Activated naive CD4-positive, alpha-beta T cell treated with anti-CD3 and anti-CD28 coated beads, Interleukin-2, amount 10 ng/mL, durations not matched to agents 7 days and 5 days (primary cell): ENCODE measurements around the gene ABCA13.
A peak's percentile ranks its signal among the peaks of the same experiment; 100 is the strongest.
"Not testable (repeated sequence)": the region's sequence is repeated elsewhere in the genome, so short reads cannot be mapped to it uniquely, and the experiment has no call there.

Experiments used
- CTCF ChIA-PET: fragments of 350-600 bp; sonication (Branson Sonifier 250); formaldehyde crosslinking; loops from one replicate; lab custom pipeline; 2021; ENCODE audit warnings: antibody characterized with exemption; lab: Charles Lee
- DNase-seq: peaks from one replicate; pipeline ENCODE4 v3.0.0-alpha.2; 2020
- H3K27ac Mint-ChIP-seq: one replicate; pipeline ENCODE4 v1.8.0; 2021; ENCODE audit warnings: mild to moderate bottlenecking, moderate library complexity, mixed read lengths
- H3K27me3 Mint-ChIP-seq: one replicate; pipeline ENCODE4 v1.8.0; 2021; ENCODE audit warnings: mild to moderate bottlenecking, mixed read lengths
- H3K36me3 Mint-ChIP-seq: one replicate; pipeline ENCODE4 v1.8.0; 2021; ENCODE audit warnings: mixed read lengths
- H3K4me1 Mint-ChIP-seq: one replicate; pipeline ENCODE4 v1.8.0; 2021; ENCODE audit warnings: mixed read lengths
- H3K4me3 Mint-ChIP-seq: one replicate; pipeline ENCODE4 v1.8.0; 2021; ENCODE audit warnings: mild to moderate bottlenecking, moderate library complexity, mixed read lengths
- H3K9me3 Mint-ChIP-seq: one replicate; pipeline ENCODE4 v1.8.0; 2021; ENCODE audit warnings: mixed read lengths

Gene ABCA13

GRCh38 chr7:48171202-48171601, at the start of gene ABCA13:
ABCA13 (plus strand) TSS chr7:48171458; CDS start chr7:48171484, 26 bp downstream.
- Mint-ChIP-seq H3K36me3 (no peaks in the 10 kb centered on the region), H3K27ac (no peak within 1 kb of the TSS), H3K27me3 (peaks cover 3% of the 10 kb centered on the region), H3K4me3 (no peak within 1 kb of the TSS), H3K4me1 (no peaks in the 10 kb centered on the region), H3K9me3 (no peaks in the 10 kb centered on the region)
- CTCF ChIA-PET, result no interaction called here
- DNase-seq, result no peak

DNA sequence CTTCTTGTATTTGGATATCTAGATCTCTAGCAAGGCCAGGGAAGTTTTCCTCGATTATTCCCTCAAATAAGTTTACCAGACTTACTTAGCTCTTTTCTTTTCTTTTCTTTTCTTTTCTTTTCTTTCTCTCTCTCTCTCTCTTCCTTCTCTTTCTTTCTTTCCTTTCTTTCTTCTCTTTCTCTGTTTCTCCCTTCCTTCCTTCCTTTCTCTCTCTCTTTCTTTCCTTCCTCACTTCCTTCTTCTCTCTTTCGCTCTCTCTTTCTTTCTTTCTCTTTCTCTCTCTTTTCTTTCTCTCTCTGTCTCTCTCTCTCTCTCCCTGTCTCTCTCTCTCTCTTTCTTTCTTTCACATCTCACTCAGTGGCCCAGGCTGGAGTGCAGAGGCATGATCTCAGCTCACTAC, 45.2 kb upstream of the ABCA13 start:
- Mint-ChIP-seq H3K9me3 (no peaks in the 10 kb centered on the region), H3K27ac (no peak overlapping the region), H3K4me1 (no peaks in the 10 kb centered on the region), H3K36me3 (no peaks in the 10 kb centered on the region), H3K27me3 (peaks cover 27% of the 10 kb centered on the region), H3K4me3 (no peak overlapping the region)
- CTCF ChIA-PET, result no interaction called here
- no peak for DNase-seq

- H3K27ac Mint-ChIP-seq, result no peak overlapping the region
- H3K4me1 Mint-ChIP-seq, result no peaks in the 10 kb centered on the region
- no peak for DNase-seq
- H3K4me3 Mint-ChIP-seq, result no peak overlapping the region
- CTCF ChIA-PET, result interaction anchor here (1.2 to 1.4 kb wide), 2 partner anchors 14 to 186 kb away, joined by 3 to 4 read pairs; no protein-coding TSS in a partner anchor
- no peaks in the 10 kb centered on the region for H3K36me3 Mint-ChIP-seq
- H3K9me3 Mint-ChIP-seq, result no peaks in the 10 kb centered on the region
- peaks cover 15% of the 10 kb centered on the region for H3K27me3 Mint-ChIP-seq
These were observed 40.6 kb upstream of the ABCA13 start for GRCh38 chr7:48130658-48131108.

DNA sequence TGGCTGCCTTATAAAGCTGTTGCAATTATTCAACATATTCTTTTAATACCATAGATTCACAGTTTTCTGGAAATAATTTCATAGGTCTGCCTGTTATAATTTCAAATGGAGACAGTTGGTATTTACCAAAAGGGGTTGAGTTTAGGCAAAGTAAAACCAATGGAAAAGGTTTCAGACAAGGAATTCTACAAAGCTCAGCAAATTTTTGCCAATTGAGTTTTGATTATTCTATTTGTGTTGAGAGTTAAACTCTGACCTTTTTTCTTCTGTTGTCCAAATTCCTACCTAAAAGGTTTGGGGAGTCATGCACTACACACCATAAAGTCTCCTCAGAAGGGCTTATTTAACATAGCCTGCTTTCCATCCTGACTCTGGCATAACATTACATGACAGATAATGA, 38.5 kb upstream of the ABCA13 start:
- DNase-seq, result no peak
- no peak overlapping the region for H3K4me3 Mint-ChIP-seq
- no peak overlapping the region for H3K27ac Mint-ChIP-seq
- H3K4me1 Mint-ChIP-seq, result no peaks in the 10 kb centered on the region
- H3K27me3 Mint-ChIP-seq, result peaks cover 3% of the 10 kb centered on the region
- H3K36me3 Mint-ChIP-seq, result no peaks in the 10 kb centered on the region
- no peaks in the 10 kb centered on the region for H3K9me3 Mint-ChIP-seq
- CTCF ChIA-PET, result interaction anchor here (1.4 kb wide), 1 partner anchor 188 kb away, joined by 4 read pairs; no protein-coding TSS in a partner anchor

DNA sequence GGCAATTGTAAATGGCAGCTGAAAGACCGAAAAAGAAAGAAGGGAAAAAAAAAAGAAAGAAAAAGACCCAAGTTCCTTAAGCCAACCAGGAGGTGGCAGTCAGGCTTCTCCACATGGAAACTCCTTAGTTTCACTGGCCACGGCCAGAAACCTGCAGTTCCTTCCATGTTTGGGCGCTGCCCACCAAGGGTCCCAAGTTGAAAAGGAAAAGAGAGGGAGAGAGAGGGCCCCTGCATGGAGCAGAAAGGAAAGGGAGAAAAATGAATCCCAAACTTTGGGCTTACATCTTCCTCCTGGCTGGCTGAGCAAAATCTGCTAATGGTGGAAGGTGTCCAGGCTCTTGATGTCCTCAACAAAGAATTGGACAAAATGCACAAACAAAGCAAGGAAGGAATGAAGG, 31.8 kb upstream of the ABCA13 start:
- DNase-seq, result no peak
- Mint-ChIP-seq H3K27ac (no peak overlapping the region), H3K9me3 (no peaks in the 10 kb centered on the region), H3K36me3 (no peaks in the 10 kb centered on the region), H3K4me3 (no peak overlapping the region), H3K27me3 (no peaks in the 10 kb centered on the region), H3K4me1 (peaks cover 8% of the 10 kb centered on the region)
- CTCF ChIA-PET, result interaction anchor here (0.6 to 1.1 kb wide), 2 partner anchors 15 to 151 kb away, joined by 3 read pairs; no protein-coding TSS in a partner anchor

DNA sequence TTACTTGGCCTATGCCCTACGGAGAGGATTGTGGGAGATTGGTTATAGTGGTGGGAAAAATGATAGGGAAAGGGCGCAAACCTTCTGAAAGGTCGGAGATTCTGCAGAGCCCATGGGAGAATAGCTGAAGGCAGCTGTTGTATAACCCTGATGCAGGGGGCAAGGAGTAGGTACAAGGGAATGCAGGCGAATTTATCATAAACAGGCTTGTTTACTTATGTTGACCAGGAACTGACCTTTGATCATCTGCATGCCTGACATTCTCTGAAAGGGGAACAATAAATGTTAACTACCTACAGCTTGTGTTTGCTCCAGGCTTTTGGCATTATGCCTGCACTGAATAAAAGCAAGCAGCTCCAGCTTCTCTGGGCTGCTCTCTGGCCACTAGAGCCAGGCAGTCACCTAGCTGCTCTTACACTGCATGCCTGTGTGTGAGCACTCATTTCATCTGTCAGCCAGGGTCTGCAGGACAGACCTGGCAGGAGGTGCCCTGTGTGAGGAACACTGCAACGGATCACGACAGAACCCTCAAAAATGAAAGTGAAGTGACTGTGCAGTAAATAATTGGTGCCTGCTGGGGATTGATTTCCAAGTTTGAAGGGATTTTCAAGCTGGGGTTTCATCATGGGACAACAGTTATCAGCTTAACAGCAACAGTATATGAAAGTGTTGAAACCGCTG, 31.1 kb upstream of the ABCA13 start:
- peaks cover 8% of the 10 kb centered on the region for H3K4me1 Mint-ChIP-seq
- CTCF ChIA-PET, result interaction anchor here (0.6 to 0.7 kb wide), 2 partner anchors 148 to 178 kb away, joined by 3 read pairs; no protein-coding TSS in a partner anchor
- H3K9me3 Mint-ChIP-seq, result no peaks in the 10 kb centered on the region
- H3K27ac Mint-ChIP-seq, result no peak overlapping the region
- H3K4me3 Mint-ChIP-seq, result no peak overlapping the region
- no peaks in the 10 kb centered on the region for H3K27me3 Mint-ChIP-seq
- no peak for DNase-seq
- H3K36me3 Mint-ChIP-seq, result no peaks in the 10 kb centered on the region

DNA sequence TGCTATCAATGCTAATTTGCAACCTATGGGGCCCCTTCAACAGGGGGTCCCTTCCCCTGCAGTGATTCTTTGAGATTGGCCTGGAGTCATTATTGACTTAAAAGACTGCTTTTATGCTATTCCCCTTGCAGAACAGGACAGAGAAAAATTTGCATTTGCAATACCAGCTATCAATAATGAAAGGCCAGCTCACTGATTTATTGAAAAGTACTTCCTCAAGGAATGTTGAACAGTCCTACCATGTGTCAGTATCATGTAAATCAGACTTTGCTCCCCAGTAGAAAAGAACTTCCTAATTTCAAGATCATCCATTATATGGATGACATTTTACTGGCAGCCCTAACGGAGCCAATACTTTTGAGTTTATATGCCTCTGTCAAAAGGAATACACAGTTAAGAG, 29.7 kb upstream of the ABCA13 start:
- peaks cover 8% of the 10 kb centered on the region for H3K4me1 Mint-ChIP-seq
- CTCF ChIA-PET, result no interaction called here

GRCh38 chr7:48144291-48144768, 26.9 kb upstream of the ABCA13 start:
- peaks cover 15% of the 10 kb centered on the region for H3K27me3 Mint-ChIP-seq
- H3K4me1 Mint-ChIP-seq, result peaks cover 6% of the 10 kb centered on the region
- CTCF ChIA-PET, result interaction anchor here (1.2 kb wide), 1 partner anchor 13 kb away, joined by 3 read pairs; no protein-coding TSS in a partner anchor
- no peaks in the 10 kb centered on the region for H3K36me3 Mint-ChIP-seq
- no peak overlapping the region for H3K27ac Mint-ChIP-seq
- DNase-seq, result no peak
- no peak overlapping the region for H3K4me3 Mint-ChIP-seq
- H3K9me3 Mint-ChIP-seq, result no peaks in the 10 kb centered on the region

More for the DNA sequence above, 29.7 kb upstream of the ABCA13 start:
- no peaks in the 10 kb centered on the region for H3K36me3 Mint-ChIP-seq
- no peak overlapping the region for H3K27ac Mint-ChIP-seq
- no peaks in the 10 kb centered on the region for H3K9me3 Mint-ChIP-seq
- no peak for DNase-seq
- no peak overlapping the region for H3K4me3 Mint-ChIP-seq
- no peaks in the 10 kb centered on the region for H3K27me3 Mint-ChIP-seq

- H3K9me3 Mint-ChIP-seq, result no peaks in the 10 kb centered on the region
- H3K27me3 Mint-ChIP-seq, result peaks cover 19% of the 10 kb centered on the region
- DNase-seq, result no peak
- H3K4me3 Mint-ChIP-seq, result no peak overlapping the region
- H3K4me1 Mint-ChIP-seq, result no peaks in the 10 kb centered on the region
- H3K36me3 Mint-ChIP-seq, result no peaks in the 10 kb centered on the region
- CTCF ChIA-PET, result no interaction called here
- no peak overlapping the region for H3K27ac Mint-ChIP-seq
These were observed 24.1 kb upstream of the ABCA13 start for GRCh38 chr7:48147078-48147591.

DNA sequence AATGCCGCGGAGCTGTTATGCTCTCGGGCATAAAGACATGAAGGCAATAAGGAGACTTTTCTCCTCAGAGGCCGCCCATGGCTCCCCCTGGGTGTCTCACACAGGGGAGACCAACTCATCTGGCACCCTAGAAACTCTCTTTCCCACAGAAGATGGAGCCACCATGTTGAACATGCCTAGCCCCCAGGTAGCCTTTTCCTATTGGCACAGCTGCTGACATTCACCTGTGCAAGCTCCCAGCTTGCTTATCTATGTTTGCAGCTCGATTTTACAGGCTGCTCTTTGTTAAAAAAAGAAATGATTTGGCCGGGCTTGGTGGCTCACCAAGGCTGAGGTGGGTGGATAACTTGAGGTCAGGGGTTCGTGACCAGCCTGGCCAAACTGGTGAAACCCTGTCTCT, 23.6 kb upstream of the ABCA13 start:
- H3K9me3 Mint-ChIP-seq, H3K36me3 Mint-ChIP-seq, H3K4me1 Mint-ChIP-seq, H3K27ac Mint-ChIP-seq, H3K4me3 Mint-ChIP-seq, CTCF ChIA-PET, DNase-seq: not testable (repeated sequence)
- H3K27me3 Mint-ChIP-seq, result peaks cover 19% of the 10 kb centered on the region

DNA sequence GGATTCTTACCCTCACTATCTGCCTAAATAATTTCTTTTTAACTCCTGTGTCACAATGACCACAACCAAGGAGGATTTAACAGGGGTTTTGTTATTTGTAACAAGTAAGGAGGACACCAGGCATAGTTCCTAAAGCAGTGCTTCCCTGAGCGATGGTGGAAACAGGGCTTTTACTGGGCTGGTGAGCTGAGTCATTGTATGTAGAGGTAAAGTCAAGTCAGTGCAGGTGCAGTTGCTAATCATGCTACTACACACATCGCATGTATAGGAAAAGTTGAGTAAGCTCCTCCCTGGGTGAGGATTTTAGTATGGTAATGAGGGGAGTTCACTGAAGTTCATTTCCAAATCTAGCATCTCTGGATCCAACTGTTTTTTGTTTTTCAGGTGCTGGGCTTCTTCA, 22.9 kb upstream of the ABCA13 start:
- CTCF ChIA-PET, result no interaction called here
- Mint-ChIP-seq H3K4me1 (no peaks in the 10 kb centered on the region), H3K9me3 (no peaks in the 10 kb centered on the region), H3K27me3 (peaks cover 19% of the 10 kb centered on the region), H3K36me3 (no peaks in the 10 kb centered on the region), H3K4me3 (no peak overlapping the region), H3K27ac (no peak overlapping the region)
- DNase-seq, result no peak

DNA sequence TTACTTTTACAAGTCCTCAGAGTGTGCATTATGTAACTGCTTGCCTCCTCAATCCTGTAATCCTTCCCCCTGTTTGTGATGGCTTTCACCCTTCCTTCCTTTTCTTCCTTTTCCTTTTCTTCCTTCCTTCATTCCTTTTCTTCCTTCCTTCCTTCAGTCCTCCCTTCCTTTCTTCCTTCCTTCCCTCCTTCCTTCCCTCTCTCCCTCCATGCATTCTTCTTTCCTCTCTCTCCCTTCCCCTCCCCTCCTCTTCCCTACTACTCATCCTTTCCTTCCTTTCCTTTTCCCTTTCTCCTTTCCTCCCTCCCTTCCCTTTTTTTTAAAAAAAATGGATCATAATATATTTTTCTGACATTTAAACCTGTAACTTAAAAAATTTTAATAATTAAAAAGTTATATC, 22.2 kb upstream of the ABCA13 start:
- no peak for DNase-seq
- CTCF ChIA-PET, result no interaction called here
- Mint-ChIP-seq H3K27me3 (peaks cover 19% of the 10 kb centered on the region), H3K4me3 (no peak overlapping the region), H3K4me1 (no peaks in the 10 kb centered on the region), H3K9me3 (no peaks in the 10 kb centered on the region), H3K27ac (no peak overlapping the region), H3K36me3 (no peaks in the 10 kb centered on the region)

GRCh38 chr7:48150086-48150485, 21.2 kb upstream of the ABCA13 start:
- no peaks in the 10 kb centered on the region for H3K36me3 Mint-ChIP-seq
- peaks cover 26% of the 10 kb centered on the region for H3K27me3 Mint-ChIP-seq
- no peaks in the 10 kb centered on the region for H3K4me1 Mint-ChIP-seq
- H3K9me3 Mint-ChIP-seq, result no peaks in the 10 kb centered on the region
- H3K27ac Mint-ChIP-seq, result no peak overlapping the region
- no peak overlapping the region for H3K4me3 Mint-ChIP-seq
- CTCF ChIA-PET, result no interaction called here
- no peak for DNase-seq

- Mint-ChIP-seq H3K9me3 (no peaks in the 10 kb centered on the region), H3K27me3 (peaks cover 26% of the 10 kb centered on the region), H3K4me1 (no peaks in the 10 kb centered on the region), H3K27ac (no peak overlapping the region), H3K4me3 (no peak overlapping the region), H3K36me3 (no peaks in the 10 kb centered on the region)
- DNase-seq, result peak; percentile 68
- CTCF ChIA-PET, result interaction anchor here (0.6 to 3.1 kb wide), 14 partner anchors 16 to 708 kb away, joined by 3 to 62 read pairs (median 4); partner anchors contain the start of genes PKD1L1 and UPP1
These were observed 16.4 kb upstream of the ABCA13 start for GRCh38 chr7:48154792-48155413.
